Activated T-cell treated with anti-CD3 and anti-CD28 coated beads, Interleukin-2, amount 50 U/mL, for 1 hour (primary cell): Measurements from ENCODE around the gene NIPAL4.
"Not testable (repeated sequence)": the region's sequence is repeated elsewhere in the genome, so short reads cannot be mapped to it uniquely, and the experiment has no call there.

Experiments used
- DNase-seq: peaks from one replicate; pipeline ENCODE4 v3.0.0-alpha.2; 2020

NIPAL4 gene

DNA sequence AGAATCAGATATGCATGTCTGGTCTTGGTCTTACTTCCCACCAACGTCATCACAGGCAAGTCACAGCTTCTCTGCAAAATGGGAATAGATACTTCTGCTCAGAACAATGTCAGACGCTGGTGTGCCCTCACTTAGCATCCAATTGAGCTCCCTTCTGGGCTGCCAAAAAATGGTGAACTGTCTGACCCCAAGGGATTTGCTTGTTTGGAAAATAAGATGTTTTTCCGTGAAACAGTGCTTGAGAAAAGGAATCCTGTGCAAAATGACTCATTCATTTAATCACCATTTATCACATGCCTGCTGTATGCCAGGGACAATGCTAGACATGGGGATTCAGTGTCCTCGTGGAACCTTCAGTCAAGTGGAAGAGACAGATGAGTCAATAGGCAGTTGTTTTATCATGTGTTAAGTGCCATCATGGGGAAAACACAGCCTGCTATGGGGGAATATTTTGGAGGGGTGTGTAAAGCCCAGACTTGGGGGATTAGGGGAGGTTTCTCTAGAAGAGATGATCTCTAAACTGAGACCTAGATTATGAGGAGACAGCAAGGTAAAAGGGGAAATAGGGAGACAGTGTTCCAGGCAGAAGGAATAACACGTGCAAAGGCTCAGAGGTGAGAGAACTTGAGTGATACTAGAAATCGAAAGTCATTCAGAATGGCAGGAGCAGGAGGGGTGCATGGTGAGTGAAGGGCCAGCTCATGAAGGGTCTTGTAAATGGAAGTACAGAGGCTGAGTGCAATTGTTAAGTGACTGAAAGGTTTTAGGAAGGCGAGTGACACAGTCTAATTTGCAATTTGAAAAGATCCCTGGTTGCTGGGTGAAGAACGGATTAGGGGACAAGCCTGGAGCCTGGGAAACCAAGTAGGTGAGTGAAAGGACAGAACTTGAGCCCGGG is 3.9 kb downstream of the NIPAL4 start:
- DNase-seq = no peak

DNA sequence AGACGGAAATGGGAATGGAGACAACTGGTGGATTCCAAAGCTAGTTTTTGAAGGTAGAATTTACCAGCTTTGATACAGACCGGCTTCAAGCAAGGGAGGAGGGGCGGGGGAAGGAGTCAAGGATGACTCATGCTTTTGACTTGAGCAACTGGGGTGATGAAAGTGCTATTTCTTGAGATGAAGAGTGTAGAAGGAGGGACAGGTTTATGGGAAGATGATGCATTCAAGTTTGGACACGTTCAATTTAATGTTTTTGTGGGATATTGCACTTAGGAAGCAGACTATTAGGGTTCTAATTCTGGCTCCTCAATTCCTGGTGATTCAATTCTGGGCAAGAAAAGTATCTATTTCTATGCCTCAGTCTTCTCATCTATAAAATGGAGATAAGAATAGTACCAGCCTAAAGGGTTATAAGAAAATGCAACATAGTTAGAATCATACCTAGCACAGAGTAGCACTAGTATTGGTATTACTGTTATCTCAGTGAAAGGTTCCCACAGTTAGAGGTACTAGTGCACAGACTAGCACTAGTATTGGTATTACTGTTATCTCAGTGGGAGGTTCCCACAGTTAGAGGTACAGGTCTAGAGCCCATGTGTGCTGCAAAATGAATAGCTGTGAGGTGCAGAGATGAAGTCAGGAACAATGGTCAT is 4.6 kb downstream of the NIPAL4 start:
- no peak for DNase-seq

DNA sequence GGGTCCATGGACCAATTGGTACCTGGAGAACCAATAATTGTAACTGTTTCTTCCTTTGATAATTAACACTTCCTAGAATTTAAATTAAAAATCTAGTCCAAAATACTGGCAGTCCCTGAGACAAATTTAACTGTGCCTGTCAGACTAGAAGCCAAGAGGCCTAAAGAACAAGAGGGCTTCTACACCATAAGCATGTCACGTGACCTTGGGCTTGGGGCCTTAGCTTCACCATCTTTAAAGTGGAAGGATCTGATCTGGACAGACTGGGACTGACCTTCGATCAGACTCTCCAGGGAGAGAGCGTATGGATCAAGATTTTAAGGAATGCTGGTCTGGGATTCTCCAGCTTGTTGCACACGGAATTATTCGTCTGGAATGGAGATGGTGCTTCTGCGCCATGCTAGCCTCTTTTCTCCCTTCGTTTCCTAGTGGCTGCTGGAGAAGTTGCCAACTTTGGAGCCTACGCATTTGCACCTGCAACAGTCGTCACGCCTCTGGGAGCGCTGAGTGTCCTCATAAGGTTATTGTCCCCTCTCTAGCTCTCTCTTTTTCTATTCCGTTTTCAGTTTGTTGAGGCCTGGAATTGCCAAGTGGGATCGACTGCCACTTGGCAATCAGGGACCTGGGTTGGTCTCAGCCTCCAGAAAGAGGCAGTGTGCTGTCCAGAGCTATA is 8.4 kb downstream of the NIPAL4 start:
- DNase-seq = no peak

DNA sequence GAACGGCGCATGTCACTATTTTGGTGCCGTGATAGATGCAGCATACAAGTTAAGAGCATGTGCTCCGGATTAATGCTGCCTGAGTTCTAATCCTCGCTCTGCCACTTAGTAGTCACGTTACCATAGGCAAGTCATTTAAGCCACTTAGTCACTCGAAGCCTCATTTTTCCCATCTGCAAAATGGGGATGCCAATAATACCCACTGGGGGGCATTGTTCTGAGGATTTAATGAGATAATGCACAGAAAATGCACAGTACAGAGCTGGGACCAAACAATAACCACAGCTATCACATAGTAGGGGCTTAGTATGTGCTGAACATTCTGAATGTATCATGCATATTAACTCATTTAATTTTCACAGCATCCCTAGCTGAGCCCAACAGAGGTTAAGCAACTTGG is 9.1 kb downstream of the NIPAL4 start:
- DNase-seq = no peak

DNA sequence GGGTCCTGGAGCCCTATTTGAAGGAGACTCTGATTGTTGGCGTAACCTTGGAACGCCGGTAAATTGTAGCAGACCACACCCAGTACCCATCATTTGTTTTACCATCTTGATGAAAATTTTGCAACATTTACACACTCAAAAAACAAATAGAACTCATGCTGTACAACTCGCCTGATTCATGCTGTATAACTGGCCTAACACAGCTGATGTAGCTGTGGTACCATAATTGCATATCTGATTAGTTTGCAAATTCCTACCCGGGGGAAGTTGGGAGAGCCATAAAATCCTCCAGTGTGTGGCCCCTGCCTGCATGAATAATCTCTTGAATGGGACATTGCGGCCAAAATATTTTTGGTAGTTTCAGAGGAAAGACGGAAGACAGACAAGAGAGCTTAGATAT is 9.7 kb downstream of the NIPAL4 start:
- DNase-seq = no peak

DNA sequence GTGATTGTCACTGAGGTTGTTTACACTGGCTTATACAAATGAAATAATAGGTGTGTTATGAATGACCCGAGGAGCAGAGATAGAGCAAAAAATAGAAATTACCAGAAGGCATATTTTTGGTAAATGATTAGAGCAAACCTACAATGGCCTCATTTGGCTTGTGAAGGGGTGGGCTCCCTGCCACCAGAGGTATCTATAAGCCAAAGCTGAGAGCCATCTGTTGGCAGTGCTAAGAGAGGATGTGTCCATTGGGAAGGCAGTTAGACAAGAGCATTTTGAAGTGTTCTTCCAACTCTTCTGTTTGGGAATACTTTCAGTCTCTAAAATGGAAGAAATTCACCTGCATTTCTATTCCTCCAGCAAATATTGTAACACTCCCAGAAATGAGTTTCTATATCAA is 10.6 kb downstream of the NIPAL4 start:
- DNase-seq = no peak

DNA sequence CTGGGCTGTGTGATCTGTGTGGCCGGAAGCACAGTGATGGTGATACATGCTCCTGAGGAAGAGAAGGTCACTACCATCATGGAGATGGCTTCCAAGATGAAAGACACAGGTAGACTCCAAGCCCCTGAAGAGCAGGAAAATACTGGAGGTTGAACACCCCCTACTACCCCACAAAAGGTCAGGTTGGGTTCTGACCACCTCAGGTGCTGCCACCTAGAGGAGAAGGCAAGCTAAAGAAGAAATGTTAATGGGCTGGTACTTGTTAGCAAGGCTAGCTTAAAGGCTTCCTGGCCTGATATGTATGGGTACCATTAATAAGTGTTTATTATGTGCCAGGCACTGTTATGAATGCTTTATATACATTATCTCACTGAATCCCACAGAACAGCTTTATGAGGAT is 11.7 kb downstream of the NIPAL4 start:
- DNase-seq = no peak

DNA sequence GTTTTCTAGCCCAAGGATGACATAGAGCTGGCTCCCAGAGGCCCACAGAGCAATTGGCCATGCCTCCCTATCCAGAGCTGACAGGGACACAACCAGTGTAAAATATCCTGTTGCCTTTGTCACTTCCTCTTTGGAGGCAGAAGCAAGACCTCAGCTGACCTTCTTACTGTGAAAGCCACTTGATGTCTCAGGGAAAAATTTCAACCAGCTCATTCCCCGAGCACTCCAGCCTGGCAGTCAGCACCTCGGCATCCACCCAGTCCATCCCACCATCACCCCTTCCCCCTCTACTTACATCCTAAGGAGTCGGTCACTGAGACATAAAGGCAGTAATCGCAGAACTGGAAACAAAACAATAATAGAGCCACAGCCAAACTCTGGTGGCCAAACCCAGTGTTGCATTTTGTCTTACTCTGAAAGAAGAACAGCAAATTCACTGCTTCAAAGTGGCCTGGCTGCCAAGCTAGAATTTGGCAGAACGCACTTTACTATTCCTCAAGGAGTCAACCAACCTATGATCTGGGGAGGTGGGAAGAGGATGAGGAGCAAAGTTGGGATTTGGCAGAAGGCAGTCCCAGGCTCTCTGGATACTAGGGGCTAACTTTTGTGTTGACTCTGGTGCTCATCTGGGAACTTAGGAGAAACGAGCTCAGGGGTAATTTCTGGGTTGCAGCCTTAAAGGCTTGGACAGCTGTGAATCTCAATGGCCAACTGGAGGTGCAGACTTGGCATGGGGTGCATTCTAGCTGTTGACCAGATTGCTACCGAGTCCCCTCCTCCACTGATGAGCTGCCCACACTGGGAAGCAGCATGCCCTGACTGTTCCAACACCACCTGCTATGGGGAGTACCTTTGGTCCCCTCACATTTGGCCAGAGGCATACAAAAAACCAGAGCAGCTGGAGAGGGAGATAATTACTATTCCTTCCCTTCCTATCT is 13.6 kb downstream of the NIPAL4 start:
- DNase-seq = no peak

DNA sequence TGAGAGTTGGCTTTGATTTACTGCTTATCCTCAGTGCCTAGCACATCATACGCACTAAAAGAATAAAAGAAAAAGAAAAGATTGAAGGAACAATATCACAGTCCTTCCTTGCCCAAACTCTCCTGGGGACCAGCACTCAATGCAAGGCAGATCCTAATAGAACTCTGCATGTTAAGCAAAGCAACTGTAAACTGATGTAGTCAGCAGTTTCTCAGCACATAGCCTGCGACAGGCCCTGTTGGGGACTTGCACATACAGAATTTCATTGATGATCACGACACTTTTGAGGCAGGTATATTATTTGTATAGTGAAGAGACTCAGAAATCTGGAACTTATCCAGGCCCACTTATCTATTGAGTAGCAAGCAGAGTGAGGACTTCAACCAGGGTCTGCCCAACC is 15.4 kb downstream of the NIPAL4 start:
- DNase-seq = no peak

DNA sequence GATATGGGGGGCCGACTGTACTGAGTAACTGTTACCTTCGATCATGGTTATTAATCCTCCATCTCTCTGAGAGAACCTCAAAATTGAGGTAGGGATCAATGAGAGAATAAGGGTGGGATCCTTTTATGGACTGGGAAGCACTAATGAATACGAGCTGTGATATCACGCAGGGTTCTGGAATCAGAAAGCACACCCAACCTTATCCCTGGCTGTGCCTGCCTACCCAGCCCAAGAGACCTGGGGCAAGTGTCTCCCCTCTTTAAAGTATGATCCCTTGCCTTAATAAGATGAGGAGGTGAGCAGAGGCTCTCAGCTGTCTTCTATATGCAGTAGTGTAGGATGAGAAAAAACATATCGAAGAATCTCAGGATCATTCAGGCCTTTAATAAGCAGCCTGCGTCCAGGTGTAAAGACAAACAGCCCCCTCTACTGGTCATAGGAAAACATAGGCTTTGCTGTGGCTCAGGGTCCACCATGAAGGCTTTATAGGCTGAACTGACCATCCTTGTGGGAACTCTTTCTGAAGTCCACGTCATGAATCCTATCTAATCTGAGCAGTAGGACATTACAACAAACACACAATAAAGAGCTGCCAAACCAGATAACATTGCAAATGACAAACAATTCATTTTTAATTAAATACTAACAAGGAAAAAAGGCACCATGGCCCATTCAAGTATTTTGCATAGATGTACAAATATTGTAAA is 16.8 kb downstream of the NIPAL4 start:
- no peak for DNase-seq

DNA sequence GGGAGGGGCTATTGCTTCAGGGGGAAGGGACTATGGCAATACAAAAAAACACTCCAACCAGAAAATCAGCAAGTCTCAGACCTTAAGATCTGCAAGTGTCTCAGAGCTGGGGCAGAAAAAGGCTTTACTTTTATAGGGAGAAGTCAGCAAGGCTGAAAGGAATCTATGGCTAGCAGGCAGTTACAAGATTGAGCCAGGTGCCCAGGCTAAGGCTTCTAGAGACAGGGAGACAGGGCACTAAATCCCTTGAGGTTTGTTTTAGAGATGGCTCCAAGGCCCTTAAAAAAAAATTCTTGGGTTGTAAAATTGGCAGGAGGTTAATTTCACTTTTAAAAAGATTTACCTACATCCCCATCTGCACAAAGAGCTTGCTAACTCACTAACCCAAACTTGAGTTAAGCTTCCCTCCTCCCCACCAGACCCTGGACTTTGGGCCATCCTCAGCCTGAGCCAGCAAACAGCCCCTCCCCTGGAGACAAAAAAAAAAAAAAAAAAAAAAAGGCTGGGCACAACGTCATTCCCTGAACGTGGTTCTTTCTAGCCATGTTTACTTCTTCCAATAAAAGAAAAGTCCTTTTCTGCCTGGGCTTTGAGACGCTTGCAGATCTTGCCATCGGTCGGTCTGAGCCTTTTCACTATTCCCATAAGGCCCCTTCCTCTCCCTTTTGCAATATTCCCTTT is 17.9 kb downstream of the NIPAL4 start:
- no peak for DNase-seq

DNA sequence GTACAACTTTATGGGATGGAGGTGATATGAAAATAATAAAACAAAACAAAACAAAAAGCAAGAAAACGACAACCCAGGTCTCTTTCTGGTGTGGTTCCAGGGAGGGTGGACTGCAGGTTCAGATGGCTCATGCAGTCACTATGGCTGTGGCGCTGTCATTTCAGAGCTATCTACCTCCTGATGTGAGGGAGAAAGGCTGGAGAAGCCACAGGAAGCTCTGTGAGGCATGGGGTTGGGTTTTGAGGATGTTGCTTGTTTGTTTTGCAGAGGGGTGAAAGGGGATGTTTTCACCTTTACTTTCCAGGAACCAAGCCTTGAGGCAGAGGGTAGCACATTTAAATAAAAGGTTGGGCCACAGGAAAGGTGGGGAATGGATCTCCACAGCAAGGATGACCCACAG is 18.7 kb downstream of the NIPAL4 start:
- no peak for DNase-seq

DNA sequence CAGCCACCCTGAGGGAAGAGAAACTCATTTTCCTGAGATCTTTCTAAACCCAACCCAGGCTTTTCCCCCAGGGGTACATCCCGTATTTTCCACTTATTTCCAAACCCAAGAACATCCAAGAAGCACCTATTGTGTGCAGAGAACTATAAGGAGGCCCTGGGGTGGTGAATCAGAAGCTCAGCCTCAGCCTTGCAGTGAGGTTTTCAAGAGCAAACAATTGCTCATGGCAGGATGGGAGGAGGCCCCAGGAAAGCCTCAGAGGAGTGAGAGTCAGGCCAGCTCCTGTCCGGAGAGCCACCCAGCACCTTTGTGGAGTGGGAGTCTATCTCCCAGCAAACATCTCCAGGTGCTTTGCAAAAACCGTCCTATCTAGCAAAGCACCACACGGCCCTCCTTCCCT is 19.2 kb downstream of the NIPAL4 start:
- DNase-seq = no peak

DNA sequence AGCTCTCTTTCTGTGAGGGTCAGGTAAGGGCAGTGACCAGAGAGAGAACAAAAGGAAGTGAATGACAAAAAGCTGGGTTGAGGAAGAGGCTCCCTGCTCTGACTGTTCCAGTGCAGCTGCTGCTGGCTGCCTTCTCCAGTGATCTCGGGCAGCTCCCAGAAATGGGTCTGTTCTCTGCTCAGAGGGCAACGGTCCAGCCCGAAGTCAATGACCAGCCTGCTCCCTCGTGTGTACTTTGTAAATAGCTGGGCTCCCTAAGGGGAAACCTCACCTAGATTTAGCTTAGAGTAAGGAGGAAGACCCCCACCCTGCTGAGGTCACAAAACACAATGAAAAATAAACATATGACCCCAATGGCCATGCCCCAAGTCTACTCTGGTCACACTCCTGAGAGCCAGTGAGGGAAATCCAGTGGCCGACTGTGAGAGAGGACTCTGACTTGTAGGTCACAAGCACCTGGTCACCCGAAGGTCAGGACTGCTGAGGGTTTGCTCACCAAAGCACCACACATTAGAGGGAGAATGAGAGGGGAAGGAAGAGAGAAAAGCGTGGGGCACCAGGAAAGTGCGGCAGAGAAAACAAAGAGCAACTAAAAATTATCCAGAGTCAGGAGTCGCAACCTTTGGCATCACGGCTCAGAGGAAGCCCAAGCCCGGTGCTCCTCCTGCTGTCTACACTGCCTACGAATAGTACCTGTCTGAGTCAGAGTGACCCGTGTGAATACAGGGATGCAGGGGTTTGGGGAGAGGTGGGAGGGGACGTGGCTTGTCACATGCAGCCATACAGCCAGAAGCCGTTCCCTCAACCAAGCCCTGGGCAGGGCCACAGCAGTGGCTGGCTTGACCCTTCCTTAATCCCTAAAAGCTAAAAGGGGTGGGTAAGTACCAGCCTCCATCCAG is 19.8 kb downstream of the NIPAL4 start:
- no peak for DNase-seq

DNA sequence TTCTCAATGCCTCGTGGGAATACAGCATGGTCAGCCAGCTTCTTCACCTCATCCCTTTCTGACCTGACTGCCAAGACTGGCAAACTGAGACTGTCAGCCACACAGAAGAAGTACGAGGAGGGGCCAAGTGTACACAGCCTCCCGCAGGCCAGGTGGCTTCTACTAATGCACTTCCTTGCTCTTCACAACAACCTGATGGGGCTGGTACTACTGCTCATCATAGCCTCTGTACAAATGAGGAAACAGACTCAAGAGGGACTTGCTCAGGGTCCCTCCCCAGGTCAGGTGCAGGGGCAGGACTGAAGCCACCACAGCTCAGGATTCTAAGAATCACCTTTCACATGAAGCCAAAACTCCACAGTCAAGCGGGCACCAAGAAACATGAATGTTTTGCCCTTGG is 21.3 kb downstream of the NIPAL4 start:
- no peak for DNase-seq

DNA sequence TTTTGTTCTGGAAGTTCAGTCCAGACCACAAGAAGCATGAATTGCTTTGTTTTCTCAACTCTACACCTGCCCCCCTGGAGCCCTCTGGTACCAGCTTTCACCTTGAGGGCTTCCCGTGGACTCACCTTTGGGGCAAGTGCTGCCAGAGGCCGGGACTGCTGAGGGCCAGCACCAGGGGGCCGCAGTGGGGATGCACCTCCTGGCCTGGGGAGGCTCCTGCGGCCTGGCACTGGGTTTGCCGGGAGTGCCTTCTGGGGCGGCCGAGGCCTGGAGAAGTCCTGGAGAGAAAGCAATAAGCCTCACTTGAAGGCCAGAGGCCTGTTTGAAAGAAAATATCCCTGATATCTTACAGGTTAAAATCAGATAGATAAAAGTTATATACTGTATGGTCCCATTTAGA is 21.7 kb downstream of the NIPAL4 start:
- DNase-seq = no peak

DNA sequence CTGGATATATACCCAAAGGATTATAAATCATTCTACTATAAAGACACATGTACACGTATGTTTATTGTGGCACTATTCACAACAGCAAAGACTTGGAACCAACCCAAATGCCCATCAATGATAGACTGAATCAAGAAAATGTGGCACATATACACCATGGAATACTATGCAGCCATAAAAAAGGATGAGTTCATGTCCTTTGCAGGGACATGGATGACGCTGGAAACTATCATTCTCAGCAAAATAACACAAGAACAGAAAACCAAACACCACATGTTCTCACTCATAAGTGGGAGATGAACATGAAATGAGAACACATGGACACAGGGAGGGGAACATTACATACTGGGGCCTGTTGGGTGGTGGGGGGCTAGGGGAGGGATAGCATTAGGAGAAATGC is 22.7 kb downstream of the NIPAL4 start:
- DNase-seq = not testable (repeated sequence)

DNA sequence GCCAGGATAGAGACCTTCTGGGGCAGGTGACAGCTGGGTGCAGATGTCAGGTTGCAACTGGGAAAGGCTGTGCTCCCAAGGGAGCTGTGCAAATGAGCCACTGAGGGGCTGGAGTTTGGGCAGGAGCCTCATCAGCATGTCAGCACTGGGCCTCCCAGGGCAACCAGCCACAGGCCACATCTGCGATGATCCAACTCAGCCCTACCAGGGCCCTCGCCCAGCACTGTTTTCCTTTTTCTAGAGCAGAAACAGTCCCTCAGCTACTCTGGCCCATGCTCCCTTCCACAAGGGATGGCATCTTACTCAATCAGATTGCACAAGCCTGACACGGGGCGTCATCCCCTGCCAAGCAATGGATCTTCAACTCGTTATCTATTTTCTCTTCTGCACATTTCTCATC is 24.8 kb downstream of the NIPAL4 start:
- DNase-seq = no peak

DNA sequence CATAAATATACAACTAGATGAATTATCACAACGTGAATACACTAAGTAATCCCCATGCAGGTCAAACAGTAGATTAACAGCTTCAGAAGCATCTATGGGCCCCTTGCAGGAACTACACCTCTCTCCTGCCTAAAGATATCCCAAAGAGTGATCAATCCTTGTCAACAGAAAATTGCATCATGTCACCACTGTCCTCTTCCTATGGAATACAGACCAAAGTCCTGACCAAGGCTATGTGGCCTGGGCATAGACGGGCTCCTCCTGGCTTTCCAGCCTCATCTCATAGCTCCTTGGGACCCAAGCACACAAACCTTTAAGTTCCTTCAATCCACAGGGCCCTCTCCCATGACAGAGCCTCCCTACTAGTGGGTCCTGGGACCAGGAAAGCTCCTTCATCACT is 25.3 kb downstream of the NIPAL4 start:
- no peak for DNase-seq

DNA sequence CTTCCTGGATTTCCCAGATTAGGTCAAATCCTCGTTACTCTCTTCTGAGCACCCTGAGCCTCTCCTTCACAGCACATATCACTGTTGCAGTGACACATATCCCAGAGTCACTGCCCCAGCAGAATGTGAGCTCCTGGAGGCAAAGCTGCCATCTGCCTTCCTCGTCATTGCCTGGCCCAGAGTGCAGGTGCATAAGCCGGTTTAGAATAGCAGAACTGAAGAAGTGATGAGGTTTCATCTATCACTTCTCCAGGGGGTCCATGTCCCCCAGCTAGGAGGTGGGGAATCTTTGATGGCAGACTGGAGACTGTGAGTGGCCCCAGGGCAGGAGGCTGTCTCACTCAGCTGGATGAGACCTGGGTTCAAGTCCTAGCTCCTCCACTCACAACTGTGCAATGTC is 25.8 kb downstream of the NIPAL4 start:
- DNase-seq = no peak
